Fibroblast of mammary gland (primary cell): ENCODE data around the gene SLC24A3.

Experiments used
- DNase-seq: peaks from one replicate; pipeline ENCODE4 v3.0.0-alpha.2; 2010; ENCODE audit warnings: low read depth
- H3K4me3 ChIP-seq: 2 replicates; pipeline ENCODE4 v1.5.1; 2011; ENCODE audit warnings: low read depth, mild to moderate bottlenecking, low read length, moderate library complexity; ENCODE audit not compliant: control insufficient read depth
- CTCF ChIP-seq: conservative IDR thresholded peaks from 2 replicates; pipeline ENCODE4 v1.5.1; 2011; ENCODE audit warnings: low read depth, low read length, inconsistent platforms; ENCODE audit not compliant: control insufficient read depth, insufficient read depth

Gene SLC24A3

GRCh38 chr20:19397666-19398065 lies 185.2 kb downstream of the SLC24A3 start:
- no peak for TF ChIP-seq CTCF
- no peak for DNase-seq
- no peak overlapping the region for H3K4me3 ChIP-seq

- TF ChIP-seq CTCF, result no peak
- no peak for DNase-seq
- H3K4me3 ChIP-seq, result no peak overlapping the region
These were observed 188.7 kb downstream of the SLC24A3 start for GRCh38 chr20:19401096-19401495.

DNA sequence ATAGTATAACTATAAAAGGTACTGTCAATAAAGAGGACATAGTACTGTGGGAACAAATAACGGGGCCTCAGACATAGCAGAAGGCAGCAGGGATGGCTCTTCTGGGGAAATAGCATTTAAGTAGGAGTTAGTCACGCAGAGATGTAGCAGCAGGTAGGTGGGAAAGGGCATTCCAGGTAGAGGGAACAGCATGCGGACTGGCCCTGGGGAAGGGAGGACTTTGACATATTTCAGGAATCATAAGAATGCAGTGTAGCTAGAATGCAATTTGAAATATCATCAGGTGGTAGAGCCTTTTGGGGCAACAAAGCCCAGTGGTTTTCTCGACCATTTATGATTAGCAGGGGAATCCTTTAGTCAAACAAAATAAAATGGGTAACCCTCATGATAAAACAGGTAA lies 191.1 kb downstream of the SLC24A3 start:
- DNase-seq, result no peak
- no peak overlapping the region for H3K4me3 ChIP-seq
- no peak for TF ChIP-seq CTCF

GRCh38 chr20:19404826-19405225 lies 192.4 kb downstream of the SLC24A3 start:
- H3K4me3 ChIP-seq, result no peak overlapping the region
- no peak for DNase-seq
- TF ChIP-seq CTCF, result no peak

- no peak overlapping the region for H3K4me3 ChIP-seq
- no peak for TF ChIP-seq CTCF
- DNase-seq, result no peak
These were observed 193.5 kb downstream of the SLC24A3 start for GRCh38 chr20:19405958-19406357.

DNA sequence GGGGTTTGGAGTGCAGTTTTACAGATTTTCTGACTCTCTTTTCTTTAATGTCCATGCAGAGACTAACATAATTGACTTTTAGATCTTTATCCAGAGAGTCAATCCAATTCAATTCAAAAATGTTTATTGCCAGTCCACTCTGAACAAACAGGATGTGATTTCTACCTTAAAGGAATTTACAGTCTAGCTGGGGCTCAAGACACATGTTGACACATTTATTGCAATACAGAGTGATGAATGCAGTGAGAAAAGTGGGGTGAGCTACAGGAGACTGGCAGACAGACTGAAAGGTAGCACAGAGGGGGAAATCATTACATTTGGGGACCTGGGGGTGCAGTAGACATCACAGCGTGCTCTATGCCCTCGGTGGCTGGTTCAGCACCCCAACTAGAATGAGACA lies 193.9 kb downstream of the SLC24A3 start:
- no peak overlapping the region for H3K4me3 ChIP-seq
- no peak for TF ChIP-seq CTCF
- no peak for DNase-seq

- no peak overlapping the region for H3K4me3 ChIP-seq
- DNase-seq, result no peak
- TF ChIP-seq CTCF, result no peak
These were observed 194.8 kb downstream of the SLC24A3 start for GRCh38 chr20:19407196-19407595.
